ENCODE measurements around the gene HP. TPM values are rescaled to one million over a fixed set of nuclear protein-coding genes. Genes with fewer than 3 reads are reported as not detected.

HP gene
- total RNA-seq, 1 donor from 2014 or later = not detected

DNA sequence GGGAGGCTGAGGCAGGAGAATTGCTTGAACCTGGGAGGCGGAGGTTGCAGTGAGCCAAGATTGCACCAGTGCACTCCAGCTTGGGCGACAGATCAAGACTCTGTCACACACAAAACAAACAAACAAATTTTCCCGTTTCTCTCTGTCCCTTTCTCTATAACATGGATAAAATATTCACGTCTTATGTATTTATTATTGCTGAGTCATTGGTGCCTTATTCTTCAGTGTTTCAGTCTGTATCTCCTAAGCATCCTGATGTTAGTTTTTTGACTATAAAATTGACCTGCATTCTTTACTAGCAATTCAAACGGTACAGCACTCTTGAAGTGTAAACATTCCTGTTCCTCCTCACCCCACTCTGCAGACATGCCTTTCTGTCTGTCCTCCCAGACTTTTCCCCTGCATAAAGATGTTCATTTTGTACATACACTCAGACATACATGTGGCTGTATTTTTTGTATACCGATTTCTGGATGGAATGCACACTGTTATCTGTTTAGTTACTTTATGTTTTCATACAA, 29.4 kb upstream of the HP start:
- Mint-ChIP-seq H3K4me3 (no peak overlapping the region), H3K9me3 (no peaks in the 10 kb centered on the region), H3K4me1 (ENCODE audit: low read depth) (no peaks in the 10 kb centered on the region), H3K27me3 (ENCODE audit: insufficient read depth) (no peaks in the 10 kb centered on the region), H3K36me3 (ENCODE audit: low read depth) (peaks cover 16% of the 10 kb centered on the region), H3K27ac (no peak overlapping the region)
- DNase-seq (ENCODE audit: low spot score) = no peak
- intact Hi-C loops (cut with micrococcal nuclease) = no loop called here

DNA sequence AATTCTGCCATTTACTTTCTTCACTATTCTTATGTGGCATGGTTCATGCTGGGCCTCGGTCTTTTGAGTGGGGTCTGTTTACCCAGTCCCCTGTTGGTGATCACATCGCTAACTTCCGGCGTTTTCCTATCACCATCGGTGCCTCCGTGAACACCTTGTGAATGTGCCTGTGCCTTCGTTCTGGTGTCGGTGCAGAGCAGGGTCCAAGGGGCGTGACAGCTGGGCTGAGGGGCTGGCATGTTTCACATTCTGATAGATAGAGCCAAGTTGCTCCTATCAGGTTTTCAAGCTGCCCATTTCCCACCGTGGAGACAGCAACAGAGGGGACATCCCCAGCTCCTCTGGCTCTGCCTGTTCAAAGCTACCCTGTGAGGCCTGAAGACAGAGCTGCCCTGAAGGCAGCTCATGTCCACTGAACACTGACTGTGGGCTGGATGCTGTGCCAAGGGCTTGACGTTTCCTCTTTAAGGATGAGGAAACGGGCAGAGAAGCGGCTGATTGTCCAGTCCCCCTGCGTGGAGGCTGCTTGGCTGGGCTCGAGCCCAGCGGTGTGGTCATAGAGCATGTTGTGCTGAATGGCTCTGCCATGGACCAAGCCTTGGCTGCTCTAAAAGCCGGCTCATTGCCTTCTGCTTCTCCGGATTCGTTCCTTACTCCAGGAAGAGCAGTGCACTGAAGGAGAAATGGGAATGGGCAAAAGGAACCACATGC, 28.7 kb upstream of the HP start:
- Mint-ChIP-seq H3K4me3 (no peak overlapping the region), H3K9me3 (no peaks in the 10 kb centered on the region), H3K4me1 (ENCODE audit: low read depth) (no peaks in the 10 kb centered on the region), H3K36me3 (ENCODE audit: low read depth) (peaks cover 16% of the 10 kb centered on the region), H3K27ac (no peak overlapping the region), H3K27me3 (ENCODE audit: insufficient read depth) (no peaks in the 10 kb centered on the region)
- intact Hi-C loops (cut with micrococcal nuclease) = no loop called here
- DNase-seq (ENCODE audit: low spot score) = no peak

- Mint-ChIP-seq H3K9me3 (no peaks in the 10 kb centered on the region), H3K4me3 (no peak overlapping the region), H3K27ac (no peak overlapping the region), H3K27me3 (ENCODE audit: insufficient read depth) (no peaks in the 10 kb centered on the region), H3K36me3 (ENCODE audit: low read depth) (peaks cover 13% of the 10 kb centered on the region), H3K4me1 (ENCODE audit: low read depth) (no peaks in the 10 kb centered on the region)
- no peak for DNase-seq (ENCODE audit: low spot score)
- intact Hi-C loops (cut with micrococcal nuclease) = no loop called here
Observed at GRCh38 chr16:72027669-72028378, 26.5 kb upstream of the HP start.

DNA sequence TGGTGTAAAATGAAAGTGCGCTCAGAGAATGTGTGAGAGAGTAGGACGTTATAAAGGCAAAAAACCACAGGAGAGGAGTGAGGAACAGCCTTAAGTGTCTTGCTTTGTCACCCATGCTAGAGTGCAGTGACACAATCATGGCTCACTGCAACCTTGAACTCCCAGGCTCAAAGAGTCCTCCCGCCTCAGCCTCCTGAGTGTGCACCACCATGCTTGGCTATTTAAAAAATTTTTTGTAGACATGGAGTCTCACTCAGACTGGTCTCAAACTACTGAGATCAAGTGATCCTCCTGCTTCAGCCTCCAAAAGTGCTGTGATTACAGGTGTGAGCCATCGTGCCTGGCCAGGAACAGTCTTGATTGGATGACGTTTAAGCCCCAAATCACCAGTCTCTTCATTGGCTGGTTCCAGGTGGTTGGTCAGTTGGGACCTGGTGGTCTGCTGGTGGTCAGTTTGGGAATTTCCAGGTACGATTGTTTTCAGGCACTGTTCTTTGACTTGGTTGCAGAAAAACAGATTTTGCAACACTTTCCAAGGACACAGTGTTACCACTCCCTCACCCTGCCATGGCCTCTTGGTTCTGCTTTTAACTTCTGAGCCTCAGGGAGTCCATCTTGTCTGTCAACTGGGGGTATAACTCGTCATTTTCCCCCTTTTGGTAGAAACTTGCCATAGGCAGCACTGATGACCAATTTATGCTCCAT, 24.6 kb upstream of the HP start:
- no peak for DNase-seq (ENCODE audit: low spot score)
- Mint-ChIP-seq H3K36me3 (ENCODE audit: low read depth) (peaks cover 6% of the 10 kb centered on the region), H3K27me3 (ENCODE audit: insufficient read depth) (no peaks in the 10 kb centered on the region), H3K4me1 (ENCODE audit: low read depth) (no peaks in the 10 kb centered on the region), H3K4me3 (no peak overlapping the region), H3K27ac (no peak overlapping the region), H3K9me3 (no peaks in the 10 kb centered on the region)
- intact Hi-C loops (cut with micrococcal nuclease) = no loop called here

GRCh38 chr16:72033437-72033836, 20.9 kb upstream of the HP start:
- DNase-seq (ENCODE audit: low spot score) = no peak
- H3K36me3 Mint-ChIP-seq (ENCODE audit: low read depth) = no peaks in the 10 kb centered on the region
- no peaks in the 10 kb centered on the region for H3K9me3 Mint-ChIP-seq
- intact Hi-C loops (cut with micrococcal nuclease) = no loop called here
- H3K27me3 Mint-ChIP-seq (ENCODE audit: insufficient read depth) = no peaks in the 10 kb centered on the region
- H3K4me1 Mint-ChIP-seq (ENCODE audit: low read depth) = no peaks in the 10 kb centered on the region
- no peak overlapping the region for H3K4me3 Mint-ChIP-seq
- H3K27ac Mint-ChIP-seq = no peak overlapping the region

DNA sequence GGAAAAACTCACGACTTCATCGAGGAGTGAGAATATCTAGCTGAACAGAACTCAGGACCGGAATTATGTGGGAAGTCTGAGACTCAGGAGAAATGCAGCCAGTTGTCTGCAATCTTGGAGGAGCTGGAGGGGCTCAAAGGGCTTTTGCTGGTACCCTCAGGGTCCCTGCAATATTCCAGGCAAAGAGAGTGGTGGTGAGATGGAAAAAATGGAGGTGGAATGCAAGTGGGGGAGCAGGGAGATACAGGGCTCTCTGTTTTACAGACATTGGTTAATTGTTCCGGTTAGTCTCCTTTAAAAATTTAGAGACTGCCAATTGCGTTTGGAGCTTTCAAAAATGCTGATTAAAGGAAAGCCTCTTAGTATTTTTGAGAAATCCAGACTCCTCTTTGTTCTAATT, 18.2 kb upstream of the HP start:
- Mint-ChIP-seq H3K27me3 (ENCODE audit: insufficient read depth) (no peaks in the 10 kb centered on the region), H3K4me3 (no peak overlapping the region), H3K36me3 (ENCODE audit: low read depth) (no peaks in the 10 kb centered on the region), H3K4me1 (ENCODE audit: low read depth) (no peaks in the 10 kb centered on the region), H3K9me3 (no peaks in the 10 kb centered on the region), H3K27ac (no peak overlapping the region)
- no peak for DNase-seq (ENCODE audit: low spot score)
- intact Hi-C loops (cut with micrococcal nuclease) = no loop called here

- no peaks in the 10 kb centered on the region for H3K9me3 Mint-ChIP-seq
- no peak for DNase-seq (ENCODE audit: low spot score)
- peaks cover 3% of the 10 kb centered on the region for H3K36me3 Mint-ChIP-seq (ENCODE audit: low read depth)
- H3K4me1 Mint-ChIP-seq (ENCODE audit: low read depth) = no peaks in the 10 kb centered on the region
- intact Hi-C loops (cut with micrococcal nuclease) = no loop called here
- H3K27ac Mint-ChIP-seq = no peak overlapping the region
- H3K27me3 Mint-ChIP-seq (ENCODE audit: insufficient read depth) = no peaks in the 10 kb centered on the region
- no peak overlapping the region for H3K4me3 Mint-ChIP-seq
Observed at GRCh38 chr16:72042157-72042660, 12.1 kb upstream of the HP start.

DNA sequence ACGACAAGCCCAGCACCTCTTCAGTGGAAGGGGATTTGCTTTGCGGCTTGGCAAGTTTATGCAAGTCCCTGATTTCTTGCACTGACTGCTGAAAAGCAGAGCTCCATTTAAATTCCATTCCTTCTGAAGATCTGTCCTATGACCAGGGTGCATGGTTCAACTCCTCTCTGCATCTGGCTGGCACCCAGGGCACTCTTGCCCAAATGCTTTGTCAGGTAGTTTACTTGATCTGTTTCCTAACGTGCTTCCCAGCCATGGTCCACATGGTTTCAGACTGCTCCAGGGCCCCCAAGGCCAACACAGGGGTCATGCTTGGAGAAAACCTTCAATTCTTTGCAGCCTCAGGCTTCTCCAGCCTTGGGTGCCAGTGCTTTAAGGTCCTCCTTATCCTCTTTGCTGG, 11.2 kb upstream of the HP start:
- Mint-ChIP-seq H3K27ac (no peak overlapping the region), H3K9me3 (no peaks in the 10 kb centered on the region), H3K36me3 (ENCODE audit: low read depth) (peaks cover 3% of the 10 kb centered on the region), H3K27me3 (ENCODE audit: insufficient read depth) (no peaks in the 10 kb centered on the region), H3K4me1 (ENCODE audit: low read depth) (no peaks in the 10 kb centered on the region), H3K4me3 (no peak overlapping the region)
- intact Hi-C loops (cut with micrococcal nuclease) = no loop called here
- DNase-seq (ENCODE audit: low spot score) = no peak

DNA sequence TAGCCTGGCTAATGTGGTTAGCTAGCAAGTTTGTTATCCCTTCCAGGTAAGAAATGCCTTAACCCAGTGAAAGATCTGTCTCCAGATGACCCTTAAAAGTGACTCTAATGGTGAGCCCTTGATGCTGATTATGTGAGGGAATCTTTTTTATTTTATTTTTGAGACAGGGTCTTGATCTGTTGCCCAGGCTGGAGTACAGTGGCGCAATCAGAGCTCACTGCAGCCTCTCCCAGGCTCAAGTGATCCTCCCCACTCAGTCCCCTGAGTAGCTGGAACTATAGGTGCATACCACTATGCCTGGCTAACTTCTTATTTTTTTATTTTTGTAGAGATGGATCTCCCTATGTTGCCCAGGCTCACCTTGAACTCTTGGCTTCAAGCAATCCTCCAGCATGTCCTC, 10.8 kb upstream of the HP start:
- Mint-ChIP-seq H3K27me3 (ENCODE audit: insufficient read depth) (no peaks in the 10 kb centered on the region), H3K4me3 (no peak overlapping the region), H3K27ac (no peak overlapping the region), H3K36me3 (ENCODE audit: low read depth) (peaks cover 3% of the 10 kb centered on the region), H3K9me3 (no peaks in the 10 kb centered on the region), H3K4me1 (ENCODE audit: low read depth) (no peaks in the 10 kb centered on the region)
- intact Hi-C loops (cut with micrococcal nuclease) = no loop called here
- DNase-seq (ENCODE audit: low spot score) = no peak

DNA sequence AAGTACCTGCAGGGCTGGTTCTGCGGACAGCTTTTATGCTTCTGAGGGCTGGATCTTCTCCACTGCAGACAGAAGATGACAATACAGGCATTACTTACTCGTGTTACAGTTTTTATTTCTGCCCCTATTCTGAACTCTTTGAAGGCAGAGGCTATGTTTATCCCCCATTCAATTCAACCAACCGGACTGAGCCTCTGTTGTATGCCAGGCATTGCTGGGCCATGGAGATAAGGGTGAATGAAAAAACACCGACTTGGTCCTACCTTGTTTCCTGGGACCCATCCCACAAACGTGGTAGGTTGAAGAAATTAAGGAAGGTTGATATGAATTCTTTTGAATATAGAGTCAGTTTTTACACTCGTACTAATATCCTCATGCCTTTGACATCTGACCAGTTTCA, 10.0 kb upstream of the HP start:
- H3K27me3 Mint-ChIP-seq (ENCODE audit: insufficient read depth) = no peaks in the 10 kb centered on the region
- H3K4me1 Mint-ChIP-seq (ENCODE audit: low read depth) = no peaks in the 10 kb centered on the region
- peaks cover 6% of the 10 kb centered on the region for H3K9me3 Mint-ChIP-seq
- no peak overlapping the region for H3K27ac Mint-ChIP-seq
- intact Hi-C loops (cut with micrococcal nuclease) = no loop called here
- H3K36me3 Mint-ChIP-seq (ENCODE audit: low read depth) = peaks cover 3% of the 10 kb centered on the region
- no peak for DNase-seq (ENCODE audit: low spot score)
- H3K4me3 Mint-ChIP-seq = no peak overlapping the region

GRCh38 chr16:72044825-72045359, 9.4 kb upstream of the HP start:
- H3K27ac Mint-ChIP-seq = no peak overlapping the region
- H3K36me3 Mint-ChIP-seq (ENCODE audit: low read depth) = peaks cover 3% of the 10 kb centered on the region
- intact Hi-C loops (cut with micrococcal nuclease) = no loop called here
- H3K27me3 Mint-ChIP-seq (ENCODE audit: insufficient read depth) = no peaks in the 10 kb centered on the region
- H3K4me1 Mint-ChIP-seq (ENCODE audit: low read depth) = no peaks in the 10 kb centered on the region
- no peak for DNase-seq (ENCODE audit: low spot score)
- H3K4me3 Mint-ChIP-seq = no peak overlapping the region
- H3K9me3 Mint-ChIP-seq = peaks cover 9% of the 10 kb centered on the region

- intact Hi-C loops (cut with micrococcal nuclease) = no loop called here
- DNase-seq (ENCODE audit: low spot score) = no peak
- no peaks in the 10 kb centered on the region for H3K27me3 Mint-ChIP-seq (ENCODE audit: insufficient read depth)
- H3K4me1 Mint-ChIP-seq (ENCODE audit: low read depth) = no peaks in the 10 kb centered on the region
- peaks cover 11% of the 10 kb centered on the region for H3K9me3 Mint-ChIP-seq
- H3K27ac Mint-ChIP-seq = no peak overlapping the region
- no peak overlapping the region for H3K4me3 Mint-ChIP-seq
- no peaks in the 10 kb centered on the region for H3K36me3 Mint-ChIP-seq (ENCODE audit: low read depth)
Observed at GRCh38 chr16:72049110-72049509, 5.2 kb upstream of the HP start.
